HepG2 (cell line): ENCODE results near the gene TBATA. TPM values are rescaled to one million over a fixed set of nuclear protein-coding genes. Genes with fewer than 3 reads are reported as not detected.

Experiments used
- ATAC-seq: fragments of 200-7000 bp; cut with Tn5 transposase; 3 replicates; pipeline ENCODE4 v1.9.1; 2020; ENCODE audit warnings: mild to moderate bottlenecking, moderate library complexity
- BruUV-seq: library from RNA; stranded (reverse); fragments of 400-500 nt; replicated peaks from 2 replicates; lab custom pipeline; 2021; lab: Mats Ljungman, UMichigan
- CTCF ChIA-PET: fragments of 300-600 bp; formaldehyde crosslinking; extraction: SDS; loops from one replicate; lab custom pipeline; 2021; ENCODE audit warnings: low total read pairs, inconsistent platforms, low intra/inter-chr PET ratio; lab: Yijun Ruan, JAX
- POLR2A ChIA-PET: fragments of 350-600 bp; sonication (Branson Sonifier 250); formaldehyde crosslinking; loops from one replicate; lab custom pipeline; 2020; ENCODE audit warnings: antibody characterized with exemption, inconsistent platforms; lab: Yijun Ruan, JAX
- DNase-seq: peaks from one replicate; pipeline ENCODE4 v3.0.0-alpha.2; 2015; ENCODE audit warnings: low spot score
- FAIRE-seq: peaks from 3 replicates; lab custom pipeline; 2011; peaks lifted over from hg19 to GRCh38; lab: Jason Lieb, UNC
- H2AFZ ChIP-seq: one replicate; pipeline ENCODE4 v1.6.1; 2011; ENCODE audit warnings: low read length, inconsistent platforms
- H3K27ac ChIP-seq: fragments of 300-600 bp; 3 replicates; pipeline ENCODE4 v1.8.0; 2011; ENCODE audit warnings: mixed run types, mild to moderate bottlenecking, mixed read lengths, low read length, inconsistent platforms; ENCODE audit not compliant: insufficient read depth; ENCODE audit errors: extremely low read length
- H3K27me3 ChIP-seq, 2 experiments: fragments of 200-600 bp in 1 of 2; 2 replicates in 1 of 2; 3 replicates in 1 of 2; pipeline versions ENCODE4 v1.6.0 to v1.8.0; 2011; ENCODE audit warnings: low read length in 2 of 2, mild to moderate bottlenecking in 2 of 2, moderate library complexity in 2 of 2, inconsistent platforms in 1 of 2; ENCODE audit not compliant: insufficient read depth in 2 of 2, control insufficient read depth in 1 of 2
- H3K36me3 ChIP-seq, 2 experiments: fragments of 200-600 bp in 1 of 2; replicated peaks in 1 of 2; 2 replicates in 1 of 2; 3 replicates in 1 of 2; pipeline versions ENCODE4 v1.5.1 to v1.8.0; 2011; ENCODE audit warnings: low read length in 2 of 2, inconsistent platforms in 1 of 2; ENCODE audit not compliant: insufficient read depth in 2 of 2, control insufficient read depth in 1 of 2
- H3K4me1 ChIP-seq: 2 replicates; pipeline ENCODE4 v1.5.1; 2012; ENCODE audit warnings: low read length, inconsistent platforms; ENCODE audit not compliant: insufficient read depth
- H3K4me2 ChIP-seq: 2 replicates; pipeline ENCODE4 v1.6.0; 2011; ENCODE audit warnings: low read depth, low read length, inconsistent platforms
- H3K4me3 ChIP-seq, 3 experiments: fragments of 200-600 bp in 1 of 3; sonication (generic), shearing (Covaris generic) in 1 of 3; replicated peaks in 1 of 3; 2 replicates each; pipeline ENCODE4 v1.5.1; 2011 to 2016; ENCODE audit warnings: low read length in 3 of 3, inconsistent platforms in 2 of 3, low read depth in 2 of 3, mild to moderate bottlenecking in 2 of 3, control low read depth in 1 of 3, mixed read lengths in 1 of 3; ENCODE audit not compliant: insufficient read depth in 1 of 3
- H3K79me2 ChIP-seq: one replicate; pipeline ENCODE4 v1.6.1; 2011; ENCODE audit warnings: low read length, inconsistent platforms; ENCODE audit not compliant: insufficient read depth
- H3K9ac ChIP-seq: 2 replicates; pipeline ENCODE4 v1.6.0; 2011; ENCODE audit warnings: mild to moderate bottlenecking, low read depth, low read length, inconsistent platforms; ENCODE audit not compliant: insufficient read depth
- H3K9me3 ChIP-seq: 2 replicates; pipeline ENCODE4 v1.5.1; 2012; ENCODE audit warnings: mild to moderate bottlenecking, low read length
- H4K20me1 ChIP-seq: 2 replicates; pipeline ENCODE4 v1.6.0; 2011; ENCODE audit warnings: inconsistent platforms, mild to moderate bottlenecking, low read length, moderate library complexity; ENCODE audit not compliant: insufficient read depth
- ATAD3A ChIP-seq: sonication (generic); formaldehyde crosslinking; IDR thresholded peaks from 2 replicates; pipeline ENCODE4 v1.4.0; 2020; ENCODE audit warnings: missing genetic modification reagents
- HNF1B ChIP-seq: sonication (generic); formaldehyde crosslinking; IDR thresholded peaks from 2 replicates; pipeline ENCODE4 v1.5.1; 2020; ENCODE audit warnings: mild to moderate bottlenecking, moderate library complexity, missing genetic modification reagents
- NR2C2 ChIP-seq: sonication (generic); formaldehyde crosslinking; IDR thresholded peaks from 2 replicates; pipeline ENCODE4 v1.4.0; 2020; ENCODE audit warnings: missing genetic modification reagents, mild to moderate bottlenecking, moderate library complexity, borderline replicate concordance
- PBX2 ChIP-seq: IDR thresholded peaks from 2 replicates; pipeline ENCODE4 v1.6.1; 2016; ENCODE audit warnings: control low read depth
- RNF2 ChIP-seq: fragments of 450-650 bp; conservative IDR thresholded peaks from 2 replicates; pipeline ENCODE4 v1.6.1; 2016; ENCODE audit warnings: low read depth
- SALL2 ChIP-seq: sonication (generic); formaldehyde crosslinking; IDR thresholded peaks from 2 replicates; pipeline ENCODE4 v1.8.1; 2023; ENCODE audit warnings: mild to moderate bottlenecking, missing genetic modification reagents, inconsistent platforms
- TRAFD1 ChIP-seq: sonication (generic); formaldehyde crosslinking; IDR thresholded peaks from 2 replicates; pipeline ENCODE4 v1.5.1; 2020; ENCODE audit warnings: missing genetic modification reagents, mild to moderate bottlenecking, borderline replicate concordance
- ZNF20 ChIP-seq: sonication (generic); formaldehyde crosslinking; IDR thresholded peaks from 2 replicates; pipeline ENCODE4 v1.4.0; 2020; ENCODE audit warnings: mild to moderate bottlenecking, moderate library complexity, missing genetic modification reagents
- ZNF260 ChIP-seq: sonication (generic); formaldehyde crosslinking; IDR thresholded peaks from 2 replicates; pipeline ENCODE4 v1.4.0; 2020; ENCODE audit warnings: missing genetic modification reagents, low read depth, mild to moderate bottlenecking, borderline replicate concordance
- ZNF460 ChIP-seq: sonication (generic); formaldehyde crosslinking; IDR thresholded peaks from 2 replicates; pipeline ENCODE4 v1.5.1; 2020; ENCODE audit warnings: missing genetic modification reagents, mild to moderate bottlenecking, borderline replicate concordance
- ZSCAN25 ChIP-seq: sonication (generic); formaldehyde crosslinking; IDR thresholded peaks from 2 replicates; pipeline ENCODE4 v1.8.0; 2022; ENCODE audit warnings: mild to moderate bottlenecking, missing genetic modification reagents
- ZSCAN31 ChIP-seq: sonication (generic); formaldehyde crosslinking; IDR thresholded peaks from 2 replicates; pipeline ENCODE4 v1.5.0; 2020; ENCODE audit warnings: low read depth, mild to moderate bottlenecking, missing genetic modification reagents
- WGBS: methylation state at CpG from one replicate; pipeline ENCODE4 v1.1.6; 2017; ENCODE audit warnings: low lambda C conversion rate; 5-methylcytosine and 5-hydroxymethylcytosine counted together
- in situ Hi-C: cut with HindIII; loops from 2 replicates; pipeline ENCODE4 v1.10.0; 2017; ENCODE audit warnings: low pct_unique_long_range_greater_than_20kb; ENCODE audit not compliant: extremely low pct_ligation_motif_present
- intact Hi-C: fragments of 100-400 bp; cut with micrococcal nuclease; formaldehyde crosslinking; loops from one replicate; pipeline ENCODE4 v1.10.0; 2022; ENCODE audit not compliant: unreplicated experiment
- polyA plus RNA-seq, 8 experiments: library from polyadenylated mRNA; depleted of rRNA in 3 of 8; stranded (reverse) in 7 of 8; unstranded in 1 of 8; fragments of >200 nt; fragmentation: Illumina TruSeq in 4 of 8; extraction: Trizol in 4 of 8; gene quantifications; 2 replicates each; pipeline versions ENCODE4 v1.2.1 to v1.2.3, GENCODE V29; 2011 to 2016; ENCODE audit warnings: low read depth in 4 of 8, missing spikeins in 1 of 8, mixed read lengths in 1 of 8; ENCODE audit not compliant: insufficient read depth in 1 of 8
- total RNA-seq, 5 experiments: library from RNA; depleted of rRNA; stranded (reverse); fragments of >200 nt; fragmentation: Illumina TruSeq; extraction: Trizol; gene quantifications; 2 replicates each; pipeline ENCODE4 v1.2.3, GENCODE V29; 2016; ENCODE audit warnings: low read depth in 1 of 5
- TF ChIP-seq, protein P1 (sequence below): IDR thresholded peaks from 2 replicates; pipeline ENCODE4 v1.6.1; 2016
- TF ChIP-seq, protein P2 (sequence below): IDR thresholded peaks from 2 replicates; pipeline ENCODE4 v1.6.1; 2012; ENCODE audit warnings: low read depth, low read length, improper control_type of control experiment

The TBATA gene
- total and polyA plus RNA-seq, 2 of the 13 experiments (the other 11 are each of a cell fraction or from before 2014, with no cell fraction given), result not detected

- Histone ChIP-seq H3K9me3 (no peaks in the 10 kb centered on the region), H3K4me3 (no peak overlapping the region), H3K9ac (no peak overlapping the region), H3K27ac (no peak overlapping the region), H2AFZ (no peak overlapping the region), H3K36me3 (no peaks in the 10 kb centered on the region), H4K20me1 (no peaks in the 10 kb centered on the region), H3K27me3 (no peaks in the 10 kb centered on the region), H3K4me1 (peaks cover 43% of the 10 kb centered on the region), H3K79me2 (no peaks in the 10 kb centered on the region), H3K4me2 (no peak overlapping the region)
- no peak for DNase-seq
- intact Hi-C loops (no loop called here), in situ Hi-C loops (no loop called here)
- POLR2A ChIA-PET, result no interaction called here
- TF ChIP-seq ATAD3A (CRISPR knock-in tag) (no peak), ZSCAN31 (CRISPR knock-in tag) (no peak), PBX2 (CRISPR knock-in tag) (no peak), ZSCAN25 (CRISPR knock-in tag) (no peak), ZNF460 (CRISPR knock-in tag) (no peak), HNF1B (CRISPR knock-in tag) (no peak), NR2C2 (CRISPR knock-in tag) (no peak), RNF2 (no peak), ZNF260 (CRISPR knock-in tag) (no peak), ZNF20 (CRISPR knock-in tag) (no peak), TRAFD1 (CRISPR knock-in tag) (no peak), SALL2 (CRISPR knock-in tag) (no peak)
- TF ChIP-seq, protein P1, sequence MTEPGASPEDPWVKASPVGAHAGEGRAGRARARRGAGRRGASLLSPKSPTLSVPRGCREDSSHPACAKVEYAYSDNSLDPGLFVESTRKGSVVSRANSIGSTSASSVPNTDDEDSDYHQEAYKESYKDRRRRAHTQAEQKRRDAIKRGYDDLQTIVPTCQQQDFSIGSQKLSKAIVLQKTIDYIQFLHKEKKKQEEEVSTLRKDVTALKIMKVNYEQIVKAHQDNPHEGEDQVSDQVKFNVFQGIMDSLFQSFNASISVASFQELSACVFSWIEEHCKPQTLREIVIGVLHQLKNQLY (CRISPR knock-in tag), result no peak
- TF ChIP-seq, protein P2, sequence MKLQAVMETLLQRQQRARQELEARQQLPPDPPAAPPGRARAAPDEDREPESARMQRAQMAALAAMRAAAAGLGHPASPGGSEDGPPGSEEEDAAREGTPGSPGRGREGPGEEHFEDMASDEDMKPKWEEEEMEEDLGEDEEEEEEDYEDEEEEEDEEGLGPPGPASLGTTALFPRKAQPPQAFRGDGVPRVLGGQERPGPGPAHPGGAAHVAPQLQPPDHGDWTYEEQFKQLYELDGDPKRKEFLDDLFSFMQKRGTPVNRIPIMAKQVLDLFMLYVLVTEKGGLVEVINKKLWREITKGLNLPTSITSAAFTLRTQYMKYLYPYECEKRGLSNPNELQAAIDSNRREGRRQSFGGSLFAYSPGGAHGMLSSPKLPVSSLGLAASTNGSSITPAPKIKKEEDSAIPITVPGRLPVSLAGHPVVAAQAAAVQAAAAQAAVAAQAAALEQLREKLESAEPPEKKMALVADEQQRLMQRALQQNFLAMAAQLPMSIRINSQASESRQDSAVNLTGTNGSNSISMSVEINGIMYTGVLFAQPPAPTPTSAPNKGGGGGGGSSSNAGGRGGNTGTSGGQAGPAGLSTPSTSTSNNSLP, result no peak
- no peak for FAIRE-seq
- CTCF ChIA-PET, result no interaction called here
- no TSS peak for BruUV-seq
- ATAC-seq, result no peak
- WGBS, result 100% methylated on average over 1 of the region's 12 CpGs
Measured at GRCh38 chr10:70738761-70739121, 46.4 kb downstream of the TBATA start.
